Vagina (tissue), 2 donors: ENCODE data around the gene ZSWIM4.

Experiments used
- POLR2A ChIP-seq, 2 donors: fragments of 450-650 bp; IDR thresholded peaks; one replicate each; pipeline ENCODE4 v1.6.1; 2017; ENCODE audit warnings: antibody characterized with exemption in 2 of 2, mild to moderate bottlenecking in 2 of 2, moderate library complexity in 2 of 2
- POLR2AphosphoS5 ChIP-seq, 2 donors: sonication (generic); formaldehyde crosslinking; IDR thresholded peaks; one replicate each; pipeline ENCODE4 v1.9.0; 2017; ENCODE audit warnings: antibody characterized with exemption in 2 of 2, mild to moderate bottlenecking in 2 of 2, low read depth in 1 of 2; ENCODE audit not compliant: insufficient read depth in 1 of 2
- TF ChIP-seq, protein P1 (sequence below), 3 experiments: fragments of 450-650 bp in 2 of 3; fragments of 200-600 bp in 1 of 3; sonication (generic) in 1 of 3; IDR thresholded peaks; one replicate each; pipeline ENCODE4 v1.5.1; 2017 to 2019; ENCODE audit warnings: antibody characterized with exemption in 3 of 3, mild to moderate bottlenecking in 2 of 3, moderate library complexity in 2 of 3

GRCh38 chr19:13873834-13874515 is 78.7 kb downstream of the ZSWIM4 start:
- TF ChIP-seq POLR2A (IDR thresholded peaks at IDR 0.05) = no peak
- TF ChIP-seq POLR2AphosphoS5 (IDR thresholded peaks at IDR 0.05; ENCODE audit: insufficient read depth in 1 of 2, low read depth in 1 of 2) = no peak
- TF ChIP-seq, protein P1, sequence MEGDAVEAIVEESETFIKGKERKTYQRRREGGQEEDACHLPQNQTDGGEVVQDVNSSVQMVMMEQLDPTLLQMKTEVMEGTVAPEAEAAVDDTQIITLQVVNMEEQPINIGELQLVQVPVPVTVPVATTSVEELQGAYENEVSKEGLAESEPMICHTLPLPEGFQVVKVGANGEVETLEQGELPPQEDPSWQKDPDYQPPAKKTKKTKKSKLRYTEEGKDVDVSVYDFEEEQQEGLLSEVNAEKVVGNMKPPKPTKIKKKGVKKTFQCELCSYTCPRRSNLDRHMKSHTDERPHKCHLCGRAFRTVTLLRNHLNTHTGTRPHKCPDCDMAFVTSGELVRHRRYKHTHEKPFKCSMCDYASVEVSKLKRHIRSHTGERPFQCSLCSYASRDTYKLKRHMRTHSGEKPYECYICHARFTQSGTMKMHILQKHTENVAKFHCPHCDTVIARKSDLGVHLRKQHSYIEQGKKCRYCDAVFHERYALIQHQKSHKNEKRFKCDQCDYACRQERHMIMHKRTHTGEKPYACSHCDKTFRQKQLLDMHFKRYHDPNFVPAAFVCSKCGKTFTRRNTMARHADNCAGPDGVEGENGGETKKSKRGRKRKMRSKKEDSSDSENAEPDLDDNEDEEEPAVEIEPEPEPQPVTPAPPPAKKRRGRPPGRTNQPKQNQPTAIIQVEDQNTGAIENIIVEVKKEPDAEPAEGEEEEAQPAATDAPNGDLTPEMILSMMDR (IDR thresholded peaks at IDR 0.05) = no peak
